Measurements from ENCODE around the gene PLSCR1.

- TF ChIP-seq CTCF (conservative IDR thresholded peaks at IDR 0.05 in 1 of 2, IDR thresholded peaks at IDR 0.05 in 1 of 2; ENCODE audit: extremely low read depth in 1 of 2, insufficient read depth in 1 of 2, low read depth in 1 of 2, low read length in 2 of 2) (no peak), EZH2 (IDR thresholded peaks at IDR 0.05; ENCODE audit: borderline replicate concordance, low read length) (no peak)
Measured at GRCh38 chr3:146542179-146542578, 2.2 kb downstream of the PLSCR1 start.
